Activated CD8-positive, alpha-beta T cell treated with anti-CD3 and anti-CD28 coated beads for 36 hours (primary cell): ENCODE data around the gene TBXA2R. TPM values are rescaled to one million over a fixed set of nuclear protein-coding genes. Genes with fewer than 3 reads are reported as not detected.
"Not testable (repeated sequence)": the region's sequence is repeated elsewhere in the genome, so short reads cannot be mapped to it uniquely, and the experiment has no call there.

Source experiments
- ATAC-seq: fragments of 200-7000 bp; cut with Tn5 transposase; one replicate; pipeline ENCODE4 v1.10.0; 2021; ENCODE audit warnings: mild to moderate bottlenecking, moderate library complexity
- CTCF ChIA-PET: fragments of 350-600 bp; sonication (Branson Sonifier 250); formaldehyde crosslinking; loops from one replicate; lab custom pipeline; 2021; ENCODE audit warnings: antibody characterized with exemption; lab: Charles Lee
- POLR2A ChIA-PET: fragments of 350-600 bp; sonication (Branson Sonifier 250); formaldehyde crosslinking; loops from one replicate; lab custom pipeline; 2021; ENCODE audit warnings: antibody characterized with exemption; lab: Charles Lee
- DNase-seq: peaks from one replicate; pipeline ENCODE4 v3.0.0-alpha.2; 2020
- H3K27ac Mint-ChIP-seq: one replicate; pipeline ENCODE4 v1.8.0; 2021; ENCODE audit warnings: mild to moderate bottlenecking, mixed read lengths
- H3K27me3 Mint-ChIP-seq: one replicate; pipeline ENCODE4 v1.8.0; 2021; ENCODE audit warnings: mixed read lengths
- H3K36me3 Mint-ChIP-seq: one replicate; pipeline ENCODE4 v1.8.0; 2021; ENCODE audit warnings: low read depth, mixed read lengths
- H3K4me1 Mint-ChIP-seq: one replicate; pipeline ENCODE4 v1.8.0; 2021; ENCODE audit warnings: low read depth, mixed read lengths
- H3K4me3 Mint-ChIP-seq: one replicate; pipeline ENCODE4 v1.8.0; 2021; ENCODE audit warnings: mild to moderate bottlenecking, moderate library complexity, mixed read lengths
- H3K9me3 Mint-ChIP-seq: one replicate; pipeline ENCODE4 v1.8.0; 2021; ENCODE audit warnings: mixed read lengths
- CTCF ChIP-seq: fragments of 200-600 bp; IDR thresholded peaks from one replicate; pipeline ENCODE4 v1.8.0; 2022; ENCODE audit warnings: antibody characterized with exemption, mild to moderate bottlenecking
- intact Hi-C: fragments of 100-400 bp; cut with micrococcal nuclease; formaldehyde crosslinking; loops from one replicate; pipeline ENCODE4 v1.10.0; 2022
- total RNA-seq, 2 experiments: library from RNA; stranded (reverse); gene quantifications; one replicate each; pipeline ENCODE4 v1.2.3, GENCODE V29; 2021

The TBXA2R gene
- total RNA-seq, 2 experiments from 2014 or later: 2.7 to 3.0 TPM

- Mint-ChIP-seq H3K4me3 (no peak overlapping the region), H3K27ac (no peak overlapping the region), H3K27me3 (no peaks in the 10 kb centered on the region), H3K9me3 (no peaks in the 10 kb centered on the region), H3K4me1 (no peaks in the 10 kb centered on the region), H3K36me3 (peaks cover 10% of the 10 kb centered on the region)
- ChIA-PET CTCF (no interaction called here), POLR2A (interaction anchor here (1.1 kb wide), 2 partner anchors 12 to 15 kb away, joined by 3 to 4 read pairs; no protein-coding TSS in a partner anchor)
- no peak for ATAC-seq
- no peak for TF ChIP-seq CTCF
- intact Hi-C loops: no loop called here
- no peak for DNase-seq
Observed at GRCh38 chr19:3653081-3653795, 46.6 kb upstream of the TBXA2R start.

- no peak overlapping the region for H3K27ac Mint-ChIP-seq
- H3K4me3 Mint-ChIP-seq: no peak overlapping the region
- no peaks in the 10 kb centered on the region for H3K4me1 Mint-ChIP-seq
- no peak for TF ChIP-seq CTCF
- ATAC-seq (no peak), DNase-seq (no peak)
- no peaks in the 10 kb centered on the region for H3K27me3 Mint-ChIP-seq
- peaks cover 7% of the 10 kb centered on the region for H3K36me3 Mint-ChIP-seq
- no peaks in the 10 kb centered on the region for H3K9me3 Mint-ChIP-seq
- intact Hi-C loops: no loop called here
- POLR2A ChIA-PET: no interaction called here
- CTCF ChIA-PET: no interaction called here
Observed at GRCh38 chr19:3652422-3652821, 45.7 kb upstream of the TBXA2R start.

GRCh38 chr19:3651684-3652083, 45.0 kb upstream of the TBXA2R start:
- intact Hi-C loops: no loop called here
- no peak for DNase-seq
- Mint-ChIP-seq H3K27ac (no peak overlapping the region), H3K36me3 (no peaks in the 10 kb centered on the region), H3K4me1 (no peaks in the 10 kb centered on the region), H3K4me3 (no peak overlapping the region), H3K9me3 (no peaks in the 10 kb centered on the region), H3K27me3 (no peaks in the 10 kb centered on the region)
- TF ChIP-seq CTCF: no peak
- CTCF ChIA-PET: no interaction called here
- ATAC-seq: no peak
- POLR2A ChIA-PET: no interaction called here

GRCh38 chr19:3649888-3650287, 43.2 kb upstream of the TBXA2R start:
- no peak for DNase-seq
- intact Hi-C loops: no loop called here
- ATAC-seq: no peak
- Mint-ChIP-seq H3K27ac (no peak overlapping the region), H3K9me3 (no peaks in the 10 kb centered on the region), H3K36me3 (no peaks in the 10 kb centered on the region), H3K27me3 (no peaks in the 10 kb centered on the region), H3K4me1 (no peaks in the 10 kb centered on the region), H3K4me3 (no peak overlapping the region)
- ChIA-PET CTCF (no interaction called here), POLR2A (no interaction called here)
- no peak for TF ChIP-seq CTCF

GRCh38 chr19:3648037-3648905, 41.6 kb upstream of the TBXA2R start:
- no peaks in the 10 kb centered on the region for H3K36me3 Mint-ChIP-seq
- H3K9me3 Mint-ChIP-seq: no peaks in the 10 kb centered on the region
- TF ChIP-seq CTCF: no peak
- H3K27ac Mint-ChIP-seq: no peak overlapping the region
- ATAC-seq (no peak), DNase-seq (no peak)
- ChIA-PET CTCF (interaction anchor here (0.7 kb wide), 1 partner anchor 182 kb away, joined by 3 read pairs; no protein-coding TSS in a partner anchor), POLR2A (no interaction called here)
- H3K27me3 Mint-ChIP-seq: no peaks in the 10 kb centered on the region
- no peaks in the 10 kb centered on the region for H3K4me1 Mint-ChIP-seq
- intact Hi-C loops: no loop called here
- H3K4me3 Mint-ChIP-seq: no peak overlapping the region

- CTCF ChIA-PET: interaction anchor here (0.7 kb wide), 1 partner anchor 184 kb away, joined by 3 read pairs; no protein-coding TSS in a partner anchor
- ATAC-seq, H3K9me3 Mint-ChIP-seq, POLR2A ChIA-PET, H3K27me3 Mint-ChIP-seq, intact Hi-C loops, H3K27ac Mint-ChIP-seq, H3K36me3 Mint-ChIP-seq, H3K4me1 Mint-ChIP-seq, H3K4me3 Mint-ChIP-seq, DNase-seq: not testable (repeated sequence)
Observed at GRCh38 chr19:3647102-3647501, 40.4 kb upstream of the TBXA2R start.
